GM18909 (cell line): ENCODE data around the gene PTPRD.

ENCODE experiments used
- ATAC-seq: cut with Tn5 transposase; IDR thresholded peaks from one replicate; pipeline ENCODE4 v1.9.1; 2021; ENCODE audit warnings: mild to moderate bottlenecking; ENCODE audit not compliant: unreplicated experiment, poor library complexity

PTPRD gene

GRCh38 chr9:8904771-8905515, 1707.9 kb downstream of the PTPRD start:
- no peak for ATAC-seq

- no peak for ATAC-seq
Observed at GRCh38 chr9:8903077-8903476, 1709.7 kb downstream of the PTPRD start.

- no peak for ATAC-seq
Observed at GRCh38 chr9:8901146-8901545, 1711.7 kb downstream of the PTPRD start.

GRCh38 chr9:8899511-8899910, 1713.3 kb downstream of the PTPRD start:
- ATAC-seq, result no peak

GRCh38 chr9:8895861-8896224, 1717.0 kb downstream of the PTPRD start:
- no peak for ATAC-seq

- no peak for ATAC-seq
Observed at GRCh38 chr9:8895106-8895860, 1717.5 kb downstream of the PTPRD start.

- no peak for ATAC-seq
Observed at GRCh38 chr9:8890695-8891094, 1722.1 kb downstream of the PTPRD start.

GRCh38 chr9:8889100-8889499, 1723.7 kb downstream of the PTPRD start:
- no peak for ATAC-seq

GRCh38 chr9:8888591-8888990, 1724.2 kb downstream of the PTPRD start:
- ATAC-seq, result no peak

- no peak for ATAC-seq
Observed at GRCh38 chr9:8887369-8887768, 1725.4 kb downstream of the PTPRD start.

GRCh38 chr9:8883321-8883720, 1729.5 kb downstream of the PTPRD start:
- ATAC-seq, result no peak

GRCh38 chr9:8880060-8880459, 1732.7 kb downstream of the PTPRD start:
- no peak for ATAC-seq

- no peak for ATAC-seq
Observed at GRCh38 chr9:8879284-8879683, 1733.5 kb downstream of the PTPRD start.

GRCh38 chr9:8877753-8878494, 1734.9 kb downstream of the PTPRD start:
- ATAC-seq, result no peak

- ATAC-seq, result no peak
Observed at GRCh38 chr9:8876303-8876702, 1736.5 kb downstream of the PTPRD start.

GRCh38 chr9:8874482-8874881, 1738.3 kb downstream of the PTPRD start:
- ATAC-seq, result no peak

- ATAC-seq, result no peak
Observed at GRCh38 chr9:8872802-8873201, 1740.0 kb downstream of the PTPRD start.

- ATAC-seq, result no peak
Observed at GRCh38 chr9:8871796-8872445, 1740.9 kb downstream of the PTPRD start.

GRCh38 chr9:8871396-8871795, 1741.4 kb downstream of the PTPRD start:
- no peak for ATAC-seq

GRCh38 chr9:8869812-8870211, 1743.0 kb downstream of the PTPRD start:
- no peak for ATAC-seq

- no peak for ATAC-seq
Observed at GRCh38 chr9:8868632-8869031, 1744.2 kb downstream of the PTPRD start.
